Karpas-422 (cell line): ENCODE data around the gene PDLIM1. TPM values are rescaled to one million over a fixed set of nuclear protein-coding genes. Genes with fewer than 3 reads are reported as not detected.

Experiments
- DNase-seq: peaks from one replicate; pipeline ENCODE4 v3.0.0-alpha.2; 2015
- H2AFZ ChIP-seq: fragments of 200-600 bp; sonication (generic); 2 replicates; pipeline ENCODE4 v1.6.1; 2014; ENCODE audit warnings: antibody characterized with exemption, low read length, mixed read lengths
- H3K27ac ChIP-seq: fragments of 200-600 bp; sonication (generic); 2 replicates; pipeline ENCODE4 v1.5.1; 2014; ENCODE audit warnings: mild to moderate bottlenecking, low read length, moderate library complexity
- H3K27me3 ChIP-seq: fragments of 200-600 bp; sonication (generic); 2 replicates; pipeline ENCODE4 v1.6.1; 2014; ENCODE audit warnings: low read length, mixed read lengths
- H3K36me3 ChIP-seq: fragments of 200-600 bp; sonication (generic); 2 replicates; pipeline ENCODE4 v1.6.1; 2014; ENCODE audit warnings: low read length, mixed read lengths; ENCODE audit not compliant: insufficient read depth
- H3K4me1 ChIP-seq: fragments of 200-600 bp; sonication (generic); 2 replicates; pipeline ENCODE4 v1.6.1; 2014; ENCODE audit warnings: mild to moderate bottlenecking, low read length, mixed read lengths
- H3K4me2 ChIP-seq: fragments of 200-600 bp; sonication (generic); 2 replicates; pipeline ENCODE4 v1.6.1; 2014; ENCODE audit warnings: low read length, low read depth, mild to moderate bottlenecking; ENCODE audit not compliant: poor library complexity, severe bottlenecking
- H3K4me3 ChIP-seq: fragments of 200-600 bp; sonication (generic); 2 replicates; pipeline ENCODE4 v1.5.1; 2014; ENCODE audit warnings: mild to moderate bottlenecking, antibody characterized with exemption, low read length, mixed read lengths
- H3K79me2 ChIP-seq: fragments of 200-600 bp; sonication (generic); 2 replicates; pipeline ENCODE4 v1.6.1; 2014; ENCODE audit warnings: mild to moderate bottlenecking, low read length, mixed read lengths
- H3K9ac ChIP-seq: fragments of 200-600 bp; sonication (generic); 2 replicates; pipeline ENCODE4 v1.6.0; 2014; ENCODE audit warnings: low read length
- H3K9me2 ChIP-seq: fragments of 200-600 bp; sonication (generic), shearing (Covaris generic); replicated peaks from 2 replicates; pipeline ENCODE4 v1.6.0; 2014; ENCODE audit warnings: mild to moderate bottlenecking, low read length, moderate library complexity; ENCODE audit not compliant: insufficient read depth
- H3K9me3 ChIP-seq: fragments of 300-700, 200-600 bp; sonication (generic); 2 replicates; pipeline ENCODE4 v1.6.1; 2014; ENCODE audit warnings: low read length, mixed read lengths
- H4K20me1 ChIP-seq: fragments of 200-600 bp; sonication (generic); 2 replicates; pipeline ENCODE4 v1.6.1; 2014; ENCODE audit warnings: mild to moderate bottlenecking, antibody characterized with exemption, low read length, low read depth; ENCODE audit not compliant: insufficient read depth
- total RNA-seq: library from RNA; depleted of rRNA; stranded (reverse); fragments of >200 nt; shearing (Covaris generic); gene quantifications from 2 replicates; pipeline ENCODE4 v1.2.3, GENCODE V29; 2014; ENCODE audit warnings: low replicate concordance

The PDLIM1 gene
- total RNA-seq, 1 experiment from 2014 or later: 0.22 TPM

GRCh38 chr10:95289003-95289920 lies 1.5 kb downstream of the PDLIM1 start:
- H3K9me2 ChIP-seq: no peaks in the 10 kb centered on the region
- no peaks in the 10 kb centered on the region for H4K20me1 ChIP-seq
- H3K27me3 ChIP-seq: no peaks in the 10 kb centered on the region
- H2AFZ ChIP-seq: no peak overlapping the region
- no peak overlapping the region for H3K4me2 ChIP-seq
- peaks cover 15% of the 10 kb centered on the region for H3K4me1 ChIP-seq
- no peaks in the 10 kb centered on the region for H3K79me2 ChIP-seq
- H3K36me3 ChIP-seq: no peaks in the 10 kb centered on the region
- H3K27ac ChIP-seq: no peak overlapping the region
- peak; percentile 40 for DNase-seq
- H3K9me3 ChIP-seq: no peaks in the 10 kb centered on the region
- no peak overlapping the region for H3K4me3 ChIP-seq
- H3K9ac ChIP-seq: no peak overlapping the region

- no peak overlapping the region for H3K4me2 ChIP-seq
- DNase-seq: no peak
- no peaks in the 10 kb centered on the region for H4K20me1 ChIP-seq
- H3K27me3 ChIP-seq: no peaks in the 10 kb centered on the region
- no peaks in the 10 kb centered on the region for H3K9me3 ChIP-seq
- H3K27ac ChIP-seq: no peak overlapping the region
- H3K79me2 ChIP-seq: no peaks in the 10 kb centered on the region
- peaks cover 8% of the 10 kb centered on the region for H3K4me1 ChIP-seq
- no peak overlapping the region for H2AFZ ChIP-seq
- no peak overlapping the region for H3K4me3 ChIP-seq
- no peaks in the 10 kb centered on the region for H3K36me3 ChIP-seq
- H3K9ac ChIP-seq: no peak overlapping the region
- no peaks in the 10 kb centered on the region for H3K9me2 ChIP-seq
Measured at GRCh38 chr10:95288303-95288702, 2.5 kb downstream of the PDLIM1 start.

GRCh38 chr10:95287281-95287680 lies 3.5 kb downstream of the PDLIM1 start:
- Histone ChIP-seq H3K4me2 (no peak overlapping the region), H3K4me1 (no peaks in the 10 kb centered on the region; the same call in 1 of the 2 replicates), H3K9me2 (no peaks in the 10 kb centered on the region), H3K4me3 (no peak overlapping the region), H3K9ac (no peak overlapping the region), H2AFZ (no peak overlapping the region), H3K27me3 (no peaks in the 10 kb centered on the region), H3K27ac (no peak overlapping the region), H3K36me3 (no peaks in the 10 kb centered on the region), H3K79me2 (no peaks in the 10 kb centered on the region), H4K20me1 (no peaks in the 10 kb centered on the region), H3K9me3 (no peaks in the 10 kb centered on the region)
- no peak for DNase-seq

GRCh38 chr10:95286707-95287106 lies 4.1 kb downstream of the PDLIM1 start:
- H3K79me2 ChIP-seq: no peaks in the 10 kb centered on the region
- DNase-seq: no peak
- H3K27me3 ChIP-seq: no peaks in the 10 kb centered on the region
- H3K4me2 ChIP-seq: no peak overlapping the region
- H3K27ac ChIP-seq: no peak overlapping the region
- H4K20me1 ChIP-seq: no peaks in the 10 kb centered on the region
- H2AFZ ChIP-seq: no peak overlapping the region
- H3K4me3 ChIP-seq: no peak overlapping the region
- no peaks in the 10 kb centered on the region for H3K36me3 ChIP-seq
- no peaks in the 10 kb centered on the region; the same call in 1 of the 2 replicates for H3K4me1 ChIP-seq
- no peaks in the 10 kb centered on the region for H3K9me2 ChIP-seq
- H3K9ac ChIP-seq: no peak overlapping the region
- no peaks in the 10 kb centered on the region for H3K9me3 ChIP-seq

GRCh38 chr10:95285556-95285955 lies 5.2 kb downstream of the PDLIM1 start:
- Histone ChIP-seq H3K9ac (no peak overlapping the region), H3K79me2 (no peaks in the 10 kb centered on the region), H3K36me3 (no peaks in the 10 kb centered on the region), H3K9me3 (no peaks in the 10 kb centered on the region), H3K27ac (no peak overlapping the region), H4K20me1 (no peaks in the 10 kb centered on the region), H3K4me2 (no peak overlapping the region), H3K27me3 (no peaks in the 10 kb centered on the region), H3K9me2 (no peaks in the 10 kb centered on the region), H2AFZ (no peak overlapping the region), H3K4me3 (no peak overlapping the region), H3K4me1 (no peaks in the 10 kb centered on the region)
- no peak for DNase-seq

- Histone ChIP-seq H3K9me3 (no peaks in the 10 kb centered on the region), H2AFZ (no peak overlapping the region), H3K9ac (no peak overlapping the region), H4K20me1 (no peaks in the 10 kb centered on the region), H3K4me1 (no peaks in the 10 kb centered on the region), H3K27ac (no peak overlapping the region), H3K36me3 (no peaks in the 10 kb centered on the region), H3K9me2 (no peaks in the 10 kb centered on the region), H3K79me2 (no peaks in the 10 kb centered on the region), H3K4me3 (no peak overlapping the region), H3K4me2 (no peak overlapping the region), H3K27me3 (no peaks in the 10 kb centered on the region)
- DNase-seq: no peak
Measured at GRCh38 chr10:95284807-95285206, 6.0 kb downstream of the PDLIM1 start.

- no peaks in the 10 kb centered on the region for H3K9me2 ChIP-seq
- H3K9ac ChIP-seq: no peak overlapping the region
- no peaks in the 10 kb centered on the region for H3K79me2 ChIP-seq
- H3K4me1 ChIP-seq: no peaks in the 10 kb centered on the region
- no peak overlapping the region for H3K4me3 ChIP-seq
- H4K20me1 ChIP-seq: no peaks in the 10 kb centered on the region
- H3K36me3 ChIP-seq: no peaks in the 10 kb centered on the region
- no peak overlapping the region for H2AFZ ChIP-seq
- H3K27ac ChIP-seq: no peak overlapping the region
- H3K4me2 ChIP-seq: no peak overlapping the region
- no peaks in the 10 kb centered on the region for H3K27me3 ChIP-seq
- H3K9me3 ChIP-seq: no peaks in the 10 kb centered on the region
- no peak for DNase-seq
Measured at GRCh38 chr10:95282107-95282506, 8.7 kb downstream of the PDLIM1 start.

GRCh38 chr10:95281206-95281605 lies 9.6 kb downstream of the PDLIM1 start:
- H3K4me3 ChIP-seq: no peak overlapping the region
- no peak overlapping the region for H3K27ac ChIP-seq
- no peak for DNase-seq
- no peak overlapping the region for H2AFZ ChIP-seq
- no peaks in the 10 kb centered on the region for H3K36me3 ChIP-seq
- no peaks in the 10 kb centered on the region for H3K27me3 ChIP-seq
- no peaks in the 10 kb centered on the region for H3K4me1 ChIP-seq
- no peaks in the 10 kb centered on the region for H3K9me2 ChIP-seq
- no peaks in the 10 kb centered on the region for H3K79me2 ChIP-seq
- H3K9ac ChIP-seq: no peak overlapping the region
- no peaks in the 10 kb centered on the region for H4K20me1 ChIP-seq
- H3K4me2 ChIP-seq: no peak overlapping the region
- no peaks in the 10 kb centered on the region for H3K9me3 ChIP-seq
